NCI-H2227 (cell line): ENCODE data around the gene PUM2.

Experiments used
- DNase-seq: peaks from one replicate; lab custom pipeline; 2025; ENCODE audit not compliant: unreplicated experiment; lab: John Stamatoyannopoulos, UW

The PUM2 gene

DNA sequence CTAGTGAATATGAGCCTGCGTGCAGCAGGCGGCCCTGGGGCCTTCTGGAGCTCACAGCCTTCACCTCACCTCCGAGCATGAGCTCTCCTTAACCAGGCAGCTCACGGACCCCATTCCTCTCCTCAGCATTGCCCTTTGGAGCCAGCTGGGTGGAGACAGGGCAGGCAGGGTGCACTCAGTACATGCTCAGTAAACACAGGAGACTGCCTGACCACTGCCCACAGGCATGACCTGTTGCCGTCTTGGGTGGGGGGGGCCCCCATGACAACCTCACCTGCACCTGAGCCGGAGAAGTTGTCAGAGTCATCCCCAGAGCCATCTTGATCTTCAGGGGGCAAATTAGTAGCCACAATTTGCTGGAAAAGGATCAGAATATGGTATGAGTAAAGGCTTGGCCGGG, 145.6 kb downstream of the PUM2 start:
- no peak for DNase-seq

DNA sequence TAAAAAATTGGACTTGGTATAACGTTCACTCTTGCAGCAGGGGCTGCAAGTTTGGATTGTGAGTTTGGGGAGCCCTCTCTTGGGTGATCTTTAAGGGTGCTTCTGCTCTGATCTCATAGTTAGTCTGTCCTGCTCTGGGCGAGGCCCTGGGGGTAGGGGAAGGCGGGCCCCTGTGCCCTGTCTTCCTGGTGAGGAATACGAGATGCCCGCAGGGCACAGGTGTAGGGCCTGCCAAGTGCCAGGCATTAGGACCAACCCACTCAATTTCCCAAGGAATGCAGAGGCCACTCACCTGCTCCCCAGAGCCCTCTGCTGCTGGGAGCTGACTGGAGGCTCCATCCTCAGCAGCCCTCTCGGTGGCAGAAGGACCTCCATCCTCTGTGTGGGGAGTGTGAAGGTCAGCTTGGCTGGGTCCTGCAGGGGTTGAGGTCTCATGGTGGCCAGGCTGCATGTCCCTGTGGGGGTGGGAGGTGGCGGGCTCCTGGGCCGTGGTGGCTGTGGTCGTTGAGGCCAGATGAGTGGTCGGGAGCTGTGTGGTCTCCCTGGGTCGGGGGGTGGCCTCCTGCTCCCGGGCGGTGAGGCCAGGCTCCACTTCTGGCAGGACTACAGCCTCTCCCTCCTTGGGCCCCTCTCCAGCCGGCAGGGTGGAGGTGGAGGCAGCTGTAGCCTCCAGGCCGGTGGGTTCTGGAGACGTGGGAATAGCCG, 147.0 kb downstream of the PUM2 start:
- no peak for DNase-seq

DNA sequence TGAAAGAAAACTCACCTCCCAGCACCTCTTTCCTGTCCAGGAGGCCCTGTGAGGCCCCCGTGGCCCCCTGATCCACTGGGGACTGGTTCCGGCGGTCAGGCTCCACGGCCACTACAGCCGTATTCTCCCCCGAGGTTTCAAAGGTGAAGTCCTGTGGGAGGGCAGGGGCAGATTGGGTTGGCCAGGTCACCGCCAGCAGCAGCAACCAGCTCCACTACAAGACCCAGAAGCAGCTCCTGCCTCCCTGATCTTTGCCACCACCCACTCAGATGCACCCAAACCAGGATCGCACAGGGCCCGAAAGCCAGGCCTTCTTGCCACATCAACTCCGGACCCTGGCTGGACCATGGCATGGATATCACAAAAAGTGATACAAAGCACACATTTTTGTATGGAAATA, 147.6 kb downstream of the PUM2 start:
- no peak for DNase-seq

DNA sequence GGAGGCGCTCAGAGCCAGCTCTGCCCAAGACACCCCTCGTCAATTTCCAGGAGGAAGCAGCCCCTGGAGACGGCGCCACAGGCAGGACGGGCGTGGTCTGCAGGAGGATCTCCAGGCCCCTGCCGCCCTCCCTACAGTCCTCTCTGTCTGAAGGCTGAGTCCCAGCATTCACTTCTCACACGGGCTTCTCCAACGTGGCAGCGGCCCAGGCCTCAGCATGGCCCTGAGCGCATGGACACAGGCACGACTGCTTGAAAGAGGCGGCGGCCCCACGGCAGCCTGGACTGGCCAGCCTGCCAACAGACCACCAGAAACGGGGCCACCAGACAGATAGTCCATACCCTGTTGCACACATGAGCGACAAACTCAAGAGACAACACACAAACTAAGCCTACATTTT, 149.0 kb downstream of the PUM2 start:
- DNase-seq = no peak

DNA sequence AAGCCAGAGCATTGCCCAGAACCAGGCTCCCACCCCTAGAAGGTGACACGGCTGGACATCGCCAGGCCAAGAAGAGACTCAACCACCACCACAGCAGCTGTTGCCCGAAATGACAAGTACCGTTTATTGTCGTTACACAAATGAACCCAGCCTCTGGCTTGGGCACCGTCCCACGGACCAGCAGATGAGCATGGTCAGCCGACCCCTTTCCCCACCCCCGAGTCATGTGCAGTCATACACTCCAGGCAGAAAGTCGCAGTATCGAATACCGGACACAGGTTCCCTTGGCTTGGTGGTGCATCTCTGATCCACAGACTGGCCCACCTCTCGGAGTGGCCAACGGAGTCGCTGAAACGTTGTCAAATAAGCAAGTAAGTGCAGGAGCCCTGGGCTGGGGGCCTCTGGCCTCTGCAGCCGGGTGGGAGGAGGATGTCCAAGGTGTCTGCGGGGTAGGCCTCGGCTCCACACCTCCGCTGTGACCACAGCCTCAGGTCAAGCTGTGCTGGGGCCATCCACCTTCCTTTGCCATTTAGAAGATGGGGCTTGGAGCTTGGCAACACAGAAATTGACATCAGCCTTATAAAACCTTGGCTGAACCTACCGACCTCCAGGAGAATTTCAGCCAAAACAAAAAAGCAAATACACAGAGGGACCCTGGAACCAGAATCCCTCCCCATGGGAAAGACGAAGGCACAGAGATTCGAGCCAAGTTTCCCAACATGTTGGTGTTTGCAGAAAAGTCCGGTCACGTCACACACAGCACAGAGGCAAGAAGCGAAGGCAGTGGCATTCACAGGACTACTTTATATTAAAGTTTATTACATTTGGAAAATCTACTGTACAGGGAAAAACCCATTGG, 149.7 kb downstream of the PUM2 start:
- no peak for DNase-seq

DNA sequence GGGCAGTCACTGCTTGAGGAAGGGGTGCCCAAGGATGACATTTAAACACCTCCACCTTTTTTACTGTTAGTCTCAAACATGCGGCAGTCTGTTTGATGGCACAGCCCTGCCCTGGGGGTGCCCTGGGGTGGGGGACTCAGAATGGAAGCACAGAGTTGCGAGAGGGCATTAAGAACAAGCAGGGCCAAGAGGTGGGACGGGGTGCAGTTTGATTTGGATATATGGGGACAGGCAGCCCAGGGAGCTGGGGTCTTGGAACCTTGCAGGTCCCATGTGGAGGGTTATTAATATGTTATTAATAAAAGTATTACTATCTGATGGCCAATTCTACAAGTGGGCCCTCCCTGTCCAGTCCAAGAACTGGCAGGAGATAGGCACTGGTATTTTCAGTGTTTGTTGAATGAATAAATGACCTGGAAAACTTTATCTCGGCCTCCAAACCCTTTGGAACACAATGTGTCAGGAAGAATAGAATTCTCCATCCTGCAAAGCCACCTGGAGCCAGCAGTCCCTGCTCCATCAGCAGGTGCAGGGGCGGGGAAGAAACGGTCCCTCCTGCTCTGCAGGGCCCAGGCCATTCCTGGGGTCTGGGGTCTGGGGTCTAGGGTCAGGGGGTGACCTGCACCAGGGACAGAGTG, 150.9 kb downstream of the PUM2 start:
- DNase-seq = no peak

DNA sequence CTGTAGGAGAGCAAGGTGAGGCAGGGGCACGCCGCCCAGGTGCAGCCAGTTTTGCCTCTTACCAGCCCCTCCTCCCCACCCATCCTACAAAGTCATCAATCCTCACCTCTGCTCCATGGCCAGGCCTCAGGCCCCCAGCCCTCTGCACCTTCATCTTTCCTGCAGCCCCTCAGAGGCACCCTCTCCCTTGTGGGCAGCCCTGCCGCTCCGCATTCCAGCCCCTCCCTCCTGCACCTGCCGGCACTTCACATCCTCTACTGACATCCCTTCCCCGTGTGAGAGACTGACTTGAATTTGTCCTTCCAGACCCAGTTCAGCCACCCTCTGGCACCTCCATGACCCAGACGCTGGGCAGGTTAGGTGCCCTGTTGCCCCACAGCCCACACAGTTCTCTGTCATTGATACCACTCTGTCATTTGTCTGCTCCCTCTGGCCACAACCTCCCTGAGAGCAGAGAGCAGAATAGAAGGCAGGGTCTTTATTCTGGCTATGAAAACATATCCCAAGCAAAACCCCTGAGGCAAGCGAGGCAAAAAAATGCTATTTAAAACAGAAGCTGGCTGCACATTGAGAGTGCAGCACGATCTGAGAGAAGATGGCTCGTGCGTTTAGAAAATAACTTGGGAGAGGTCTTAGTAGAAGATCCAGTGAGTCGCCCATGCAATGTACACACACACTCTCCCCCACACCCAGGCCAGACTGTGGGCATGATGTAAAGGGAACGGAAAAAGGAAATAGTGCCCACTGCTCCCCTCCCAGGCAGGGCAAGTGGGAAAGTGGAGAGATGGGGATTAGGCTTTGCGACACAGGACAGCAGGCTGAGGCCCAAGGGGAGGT, 151.6 kb downstream of the PUM2 start:
- no peak for DNase-seq
